Measurements from ENCODE around the gene PCCA.

DNA sequence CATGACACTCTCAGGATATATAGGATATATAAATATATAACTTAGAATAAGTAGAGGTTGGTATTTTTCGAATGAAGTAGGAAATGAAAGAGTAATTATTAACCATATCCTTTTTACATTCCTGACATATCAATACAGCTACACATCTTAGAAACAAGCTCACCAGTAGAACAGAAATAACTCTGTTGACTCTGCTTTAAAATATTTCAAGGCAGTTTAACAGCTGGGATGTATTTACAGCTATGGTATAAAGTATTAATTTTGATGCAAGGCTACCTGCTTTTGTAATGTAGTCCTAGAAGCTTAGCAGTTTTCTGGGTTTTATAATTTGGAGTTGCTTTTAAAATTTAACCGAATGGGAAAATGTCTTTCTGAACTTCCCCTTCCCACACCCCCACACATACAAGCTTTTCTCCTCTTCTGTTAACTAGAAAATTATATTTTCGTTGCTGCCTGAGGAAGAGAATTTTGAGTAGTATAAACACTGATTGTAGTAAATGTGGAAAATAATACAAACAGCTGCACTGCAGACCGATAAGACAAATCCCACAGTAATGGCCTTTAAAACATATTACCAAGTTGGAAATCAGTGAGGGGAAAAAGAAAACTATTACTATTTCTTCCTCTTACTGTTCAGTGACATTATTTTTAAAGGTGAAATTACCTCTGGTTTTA, 352.0 kb downstream of the PCCA start:
- TF ChIP-seq, protein P1, sequence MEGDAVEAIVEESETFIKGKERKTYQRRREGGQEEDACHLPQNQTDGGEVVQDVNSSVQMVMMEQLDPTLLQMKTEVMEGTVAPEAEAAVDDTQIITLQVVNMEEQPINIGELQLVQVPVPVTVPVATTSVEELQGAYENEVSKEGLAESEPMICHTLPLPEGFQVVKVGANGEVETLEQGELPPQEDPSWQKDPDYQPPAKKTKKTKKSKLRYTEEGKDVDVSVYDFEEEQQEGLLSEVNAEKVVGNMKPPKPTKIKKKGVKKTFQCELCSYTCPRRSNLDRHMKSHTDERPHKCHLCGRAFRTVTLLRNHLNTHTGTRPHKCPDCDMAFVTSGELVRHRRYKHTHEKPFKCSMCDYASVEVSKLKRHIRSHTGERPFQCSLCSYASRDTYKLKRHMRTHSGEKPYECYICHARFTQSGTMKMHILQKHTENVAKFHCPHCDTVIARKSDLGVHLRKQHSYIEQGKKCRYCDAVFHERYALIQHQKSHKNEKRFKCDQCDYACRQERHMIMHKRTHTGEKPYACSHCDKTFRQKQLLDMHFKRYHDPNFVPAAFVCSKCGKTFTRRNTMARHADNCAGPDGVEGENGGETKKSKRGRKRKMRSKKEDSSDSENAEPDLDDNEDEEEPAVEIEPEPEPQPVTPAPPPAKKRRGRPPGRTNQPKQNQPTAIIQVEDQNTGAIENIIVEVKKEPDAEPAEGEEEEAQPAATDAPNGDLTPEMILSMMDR (conservative IDR thresholded peaks at IDR 0.05) = no peak
- TF ChIP-seq ZFX (IDR thresholded peaks at IDR 0.05) = no peak
